Stimulated activated CD4-positive, alpha-beta T cell treated with anti-CD3 and anti-CD28 coated beads, Interleukin-15, amount 100 ng/mL, for 1 hour (primary cell): ENCODE data around the gene TNFRSF17.
"Not testable (repeated sequence)": the region's sequence is repeated elsewhere in the genome, so short reads cannot be mapped to it uniquely, and the experiment has no call there.

Experiments used
- DNase-seq, 2 donors: peaks; one replicate each; pipeline ENCODE4 v3.0.0-alpha.2; 2020; ENCODE audit warnings: low read depth in 1 of 2, low spot score in 1 of 2

TNFRSF17 gene

GRCh38 chr16:11964761-11965551 is at the start of gene TNFRSF17:
Gene TNFRSF17 (plus strand): TSS chr16:11965210. CDS start chr16:11965325, 115 bp downstream.
- DNase-seq: no peak

- DNase-seq: peak; percentile 98 to 99
Observed at GRCh38 chr16:11915644-11916523, 49.1 kb upstream of the TNFRSF17 start, which contains the start of gene GSPT1. Gene GSPT1 (minus strand): TSS chr16:11915956. CDS start chr16:11915720, 236 bp downstream.

DNA sequence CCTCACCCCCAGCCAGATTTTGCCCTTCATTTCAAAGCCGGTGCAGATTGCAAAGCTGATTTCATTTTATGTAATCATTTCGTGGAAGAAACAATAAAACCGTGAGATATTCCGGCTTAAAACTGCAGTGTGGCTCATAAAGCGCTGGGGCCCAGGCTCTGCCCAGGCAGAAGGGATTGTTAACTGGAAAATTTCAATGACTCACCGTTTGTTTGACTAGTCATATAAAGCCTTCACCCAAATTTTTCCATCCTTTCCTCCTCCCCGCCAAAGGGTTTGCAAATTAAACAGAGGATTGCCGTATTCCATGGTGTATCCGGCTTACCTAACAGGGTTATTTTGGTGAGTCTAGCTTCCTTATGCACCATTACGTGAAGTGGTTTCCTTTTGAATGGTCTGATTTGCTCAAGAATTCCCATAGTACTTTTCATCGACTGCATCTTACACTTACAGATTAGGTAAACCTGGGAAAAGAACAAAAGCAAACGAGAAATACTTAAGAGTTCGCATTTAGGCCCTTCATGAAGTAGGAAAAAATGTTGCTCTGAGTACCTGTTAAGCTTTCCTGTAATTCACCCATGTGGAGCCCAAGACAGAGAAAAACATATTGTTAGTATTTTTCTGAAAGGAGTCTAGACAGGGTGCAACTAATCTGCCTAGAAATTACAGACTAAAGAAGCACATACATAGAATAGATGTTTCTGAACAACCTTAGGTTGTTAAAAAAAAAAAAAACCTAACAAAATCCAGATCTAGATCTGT is 48.3 kb upstream of the TNFRSF17 start:
- DNase-seq: no peak

- not testable (repeated sequence) for DNase-seq
Observed at GRCh38 chr16:11924046-11924445, 41.0 kb upstream of the TNFRSF17 start.

DNA sequence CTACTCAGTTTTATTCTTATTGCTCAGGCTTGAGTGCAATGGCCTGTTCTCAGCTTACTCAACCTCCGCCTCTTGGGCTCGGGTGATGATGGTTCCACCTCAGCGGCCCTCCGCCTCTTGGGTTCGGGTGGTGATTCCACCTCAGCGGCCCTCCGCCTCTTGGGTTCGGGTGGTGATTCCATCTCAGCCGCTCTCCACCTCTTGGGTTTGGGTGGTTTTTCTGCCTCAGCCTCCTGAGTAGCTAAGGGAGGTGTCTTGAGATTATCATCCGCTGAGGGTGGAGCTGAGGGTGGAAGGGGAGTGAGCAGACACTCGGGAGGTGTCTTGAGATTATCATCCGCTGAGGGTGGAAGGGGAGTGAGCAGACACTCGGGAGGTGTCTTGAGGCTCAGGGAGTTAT is 37.7 kb upstream of the TNFRSF17 start:
- DNase-seq: not testable (repeated sequence)

DNA sequence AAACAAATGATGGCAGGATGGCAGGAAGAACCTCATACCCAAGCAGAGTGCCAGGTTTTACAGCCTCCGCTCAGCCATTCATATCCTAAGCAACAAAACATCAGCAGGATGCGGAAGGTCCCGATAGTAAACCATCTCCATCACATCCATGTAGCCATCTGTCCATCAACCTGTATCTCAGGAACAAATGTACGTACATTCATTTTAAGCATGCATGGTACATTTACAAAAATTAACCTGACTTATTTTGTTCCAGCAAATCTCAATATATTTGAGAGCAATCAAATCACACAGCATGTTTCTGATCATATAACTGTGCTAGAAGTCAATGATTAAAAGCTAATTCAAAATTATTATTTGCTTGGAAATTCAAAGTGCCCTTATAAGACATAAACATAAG is 23.1 kb upstream of the TNFRSF17 start, which contains the start of gene NPIPB2:
Gene NPIPB2 (minus strand): TSS at position 101 of the 400 bp plus-strand sequence. CDS start 0 bp downstream, at position 101.
- DNase-seq: not testable (repeated sequence)

GRCh38 chr16:11946433-11946832 is 18.6 kb upstream of the TNFRSF17 start:
- DNase-seq: no peak

DNA sequence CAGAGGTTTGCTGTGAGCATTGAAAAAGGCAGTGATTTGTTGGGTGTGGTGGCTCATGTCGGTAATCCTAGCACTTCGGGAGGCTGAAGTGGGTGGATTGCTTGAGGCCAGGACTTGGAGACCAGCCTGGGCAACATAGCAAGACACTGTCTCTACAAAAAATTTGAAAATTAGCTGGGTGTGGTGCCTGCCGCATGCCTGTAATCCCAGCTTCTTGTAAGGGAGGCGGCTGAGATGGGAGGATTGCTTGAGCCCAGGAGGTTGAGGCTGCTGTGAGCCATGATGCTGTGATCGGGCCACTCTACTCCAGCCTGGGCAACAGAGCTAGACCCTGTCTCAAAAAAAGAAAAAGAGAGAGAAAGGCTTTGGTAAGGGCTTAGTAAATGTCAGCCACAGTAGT is 16.2 kb upstream of the TNFRSF17 start:
- no peak for DNase-seq

- DNase-seq: no peak
Observed at GRCh38 chr16:11949527-11949926, 15.5 kb upstream of the TNFRSF17 start.

GRCh38 chr16:11950388-11950787 is 14.6 kb upstream of the TNFRSF17 start:
- no peak for DNase-seq

DNA sequence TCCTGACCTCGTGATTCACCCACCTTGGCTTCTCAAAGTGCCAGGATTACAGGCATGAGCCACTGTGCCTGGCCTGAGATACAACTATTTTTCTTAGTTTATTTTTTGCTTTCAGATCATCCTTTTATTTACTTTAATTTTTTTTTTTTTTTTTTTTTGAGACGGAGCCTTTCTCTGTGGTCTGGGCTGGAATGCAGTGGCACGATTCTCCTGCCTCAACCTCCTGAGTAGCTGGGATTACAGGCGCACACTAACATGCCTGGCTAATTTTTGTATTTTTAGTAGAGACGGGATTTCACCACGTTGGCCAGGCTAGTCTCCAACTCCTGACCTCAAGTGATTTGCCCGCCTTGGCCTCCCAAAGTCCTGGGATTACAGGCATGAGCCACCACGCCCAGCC is 11.4 kb upstream of the TNFRSF17 start:
- DNase-seq: not testable (repeated sequence)

DNA sequence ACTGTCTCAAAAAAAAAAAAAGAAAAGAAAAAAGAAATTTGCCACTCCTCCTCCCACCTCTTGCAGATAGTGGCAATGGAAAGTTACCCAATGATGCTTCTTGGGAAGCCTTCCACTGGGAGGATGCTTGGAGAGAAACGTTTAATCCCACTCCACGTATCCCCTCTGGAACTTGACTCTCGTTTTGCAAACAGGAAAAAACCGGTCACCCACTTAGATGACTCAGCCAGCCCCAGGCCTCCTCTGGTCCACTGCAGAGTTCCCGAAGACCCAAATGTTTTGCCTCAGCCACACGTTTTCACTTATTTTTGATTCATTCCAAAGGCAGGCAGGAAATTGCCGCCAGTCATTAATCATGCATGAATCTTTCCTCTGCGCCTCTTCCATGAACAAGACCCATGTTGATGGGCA is 9.3 kb upstream of the TNFRSF17 start:
- DNase-seq: no peak

GRCh38 chr16:11956558-11956957 is 8.5 kb upstream of the TNFRSF17 start:
- no peak for DNase-seq

DNA sequence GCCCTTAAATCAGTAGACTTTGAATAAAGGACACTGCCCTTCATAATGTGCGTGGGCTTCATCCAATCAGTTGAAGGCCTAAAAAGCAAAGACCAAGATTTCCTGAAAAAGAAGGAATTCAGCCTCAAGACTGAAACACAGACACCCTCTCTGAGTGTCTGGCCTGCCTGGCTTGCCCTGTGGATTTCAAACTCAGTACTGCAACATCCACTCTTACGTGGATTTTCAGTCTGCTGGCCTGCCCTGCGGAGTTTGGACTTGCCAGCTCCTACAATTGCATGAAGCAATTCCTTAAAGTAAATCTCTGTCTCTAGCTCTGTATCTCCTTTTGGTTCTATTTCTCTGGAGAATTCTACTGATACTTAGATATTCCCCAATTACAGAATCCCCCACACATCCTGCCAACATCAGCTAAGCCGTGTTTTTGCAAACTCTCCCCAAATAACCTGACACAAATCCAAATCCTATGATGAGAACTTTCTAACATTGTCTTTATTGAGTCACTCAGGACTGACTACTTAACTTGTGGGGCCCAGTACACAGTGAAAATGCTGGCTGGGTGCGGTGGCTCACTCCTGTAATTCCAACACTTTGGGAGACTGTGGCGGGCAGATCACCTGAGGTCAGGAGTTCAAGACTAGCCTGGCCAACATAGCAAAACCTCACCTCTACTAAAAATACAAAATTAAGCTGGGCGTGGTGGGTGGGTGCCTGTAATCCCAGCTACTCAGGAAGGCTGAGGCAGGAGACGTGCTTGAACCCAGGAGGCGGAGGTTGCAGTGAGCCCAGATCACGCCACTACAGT is 7.2 kb upstream of the TNFRSF17 start:
- DNase-seq: no peak

- not testable (repeated sequence) for DNase-seq
Observed at GRCh38 chr16:11962457-11962856, 2.6 kb upstream of the TNFRSF17 start.

- DNase-seq: not testable (repeated sequence)
Observed at GRCh38 chr16:11962978-11963377, 2.0 kb upstream of the TNFRSF17 start.

GRCh38 chr16:11963706-11964105 is 1.3 kb upstream of the TNFRSF17 start:
- DNase-seq: no peak

GRCh38 chr16:11966173-11966572 is 1.2 kb downstream of the TNFRSF17 start:
- no peak for DNase-seq

DNA sequence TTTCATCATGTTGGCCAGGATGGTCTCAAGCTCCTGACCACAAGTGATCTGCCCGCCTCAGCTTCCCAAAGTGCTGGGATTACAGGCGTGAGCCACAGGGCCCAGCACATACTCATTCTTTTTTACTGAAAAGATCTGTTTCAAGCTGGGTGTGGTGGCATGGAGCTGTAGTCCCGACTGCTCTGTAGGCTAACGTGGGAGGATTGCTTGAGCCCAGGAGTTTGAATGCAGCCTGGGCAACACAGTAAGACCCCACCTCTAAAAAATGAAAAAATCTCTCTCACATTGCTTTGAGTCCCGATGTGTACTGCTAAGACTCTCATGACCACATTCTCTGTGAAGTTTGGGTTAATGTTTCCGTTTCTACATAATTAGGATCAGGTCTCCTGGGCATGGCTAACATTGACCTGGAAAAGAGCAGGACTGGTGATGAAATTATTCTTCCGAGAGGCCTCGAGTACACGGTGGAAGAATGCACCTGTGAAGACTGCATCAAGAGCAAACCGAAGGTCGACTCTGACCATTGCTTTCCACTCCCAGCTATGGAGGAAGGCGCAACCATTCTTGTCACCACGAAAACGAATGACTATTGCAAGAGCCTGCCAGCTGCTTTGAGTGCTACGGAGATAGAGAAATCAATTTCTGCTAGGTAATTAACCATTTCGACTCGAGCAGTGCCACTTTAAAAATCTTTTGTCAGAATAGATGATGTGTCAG is 2.3 kb downstream of the TNFRSF17 start:
- no peak for DNase-seq

DNA sequence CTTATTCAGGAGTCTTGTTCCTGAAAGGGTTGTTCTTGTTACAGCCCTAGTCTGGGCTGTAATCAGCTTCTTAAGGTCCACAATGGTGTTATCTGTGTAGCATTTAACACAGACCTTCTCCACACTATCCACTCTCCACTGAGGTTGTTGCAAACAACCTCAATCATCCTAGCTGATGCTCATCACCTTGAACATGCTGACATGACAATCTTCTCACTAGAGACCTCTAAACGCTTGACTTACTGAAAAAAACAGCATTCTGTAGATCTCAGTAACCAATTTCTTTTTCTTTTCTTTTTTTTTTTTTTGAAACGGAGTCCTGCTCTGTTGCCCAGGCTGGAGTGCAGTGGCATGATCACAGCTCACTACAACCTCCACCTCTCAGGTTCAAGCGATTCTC is 3.6 kb downstream of the TNFRSF17 start:
- no peak for DNase-seq
